Right renal pelvis (tissue), 4 donors: ENCODE measurements around the gene ARID3C. TPM values are rescaled to one million over a fixed set of nuclear protein-coding genes. Genes with fewer than 3 reads are reported as not detected.

Experiments
- DNase-seq, 4 donors: peaks; one replicate each; pipeline ENCODE4 v3.0.0-alpha.2; 2013; ENCODE audit warnings: low read depth in 4 of 4, low spot score in 3 of 4, missing footprints in 1 of 4
- polyA plus RNA-seq, 4 donors: library from polyadenylated mRNA; unstranded; fragments of 120-200 nt; gene quantifications; one replicate each; pipeline ENCODE4 v1.2.1, GENCODE V29; 2013; ENCODE audit not compliant: insufficient read length in 4 of 4

ARID3C gene, protein sequence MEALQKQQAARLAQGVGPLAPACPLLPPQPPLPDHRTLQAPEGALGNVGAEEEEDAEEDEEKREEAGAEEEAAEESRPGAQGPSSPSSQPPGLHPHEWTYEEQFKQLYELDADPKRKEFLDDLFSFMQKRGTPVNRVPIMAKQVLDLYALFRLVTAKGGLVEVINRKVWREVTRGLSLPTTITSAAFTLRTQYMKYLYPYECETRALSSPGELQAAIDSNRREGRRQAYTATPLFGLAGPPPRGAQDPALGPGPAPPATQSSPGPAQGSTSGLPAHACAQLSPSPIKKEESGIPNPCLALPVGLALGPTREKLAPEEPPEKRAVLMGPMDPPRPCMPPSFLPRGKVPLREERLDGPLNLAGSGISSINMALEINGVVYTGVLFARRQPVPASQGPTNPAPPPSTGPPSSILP
- under 1 TPM in 1 of 4 donors, not detected in 3; 0.12 TPM for polyA plus RNA-seq

DNA sequence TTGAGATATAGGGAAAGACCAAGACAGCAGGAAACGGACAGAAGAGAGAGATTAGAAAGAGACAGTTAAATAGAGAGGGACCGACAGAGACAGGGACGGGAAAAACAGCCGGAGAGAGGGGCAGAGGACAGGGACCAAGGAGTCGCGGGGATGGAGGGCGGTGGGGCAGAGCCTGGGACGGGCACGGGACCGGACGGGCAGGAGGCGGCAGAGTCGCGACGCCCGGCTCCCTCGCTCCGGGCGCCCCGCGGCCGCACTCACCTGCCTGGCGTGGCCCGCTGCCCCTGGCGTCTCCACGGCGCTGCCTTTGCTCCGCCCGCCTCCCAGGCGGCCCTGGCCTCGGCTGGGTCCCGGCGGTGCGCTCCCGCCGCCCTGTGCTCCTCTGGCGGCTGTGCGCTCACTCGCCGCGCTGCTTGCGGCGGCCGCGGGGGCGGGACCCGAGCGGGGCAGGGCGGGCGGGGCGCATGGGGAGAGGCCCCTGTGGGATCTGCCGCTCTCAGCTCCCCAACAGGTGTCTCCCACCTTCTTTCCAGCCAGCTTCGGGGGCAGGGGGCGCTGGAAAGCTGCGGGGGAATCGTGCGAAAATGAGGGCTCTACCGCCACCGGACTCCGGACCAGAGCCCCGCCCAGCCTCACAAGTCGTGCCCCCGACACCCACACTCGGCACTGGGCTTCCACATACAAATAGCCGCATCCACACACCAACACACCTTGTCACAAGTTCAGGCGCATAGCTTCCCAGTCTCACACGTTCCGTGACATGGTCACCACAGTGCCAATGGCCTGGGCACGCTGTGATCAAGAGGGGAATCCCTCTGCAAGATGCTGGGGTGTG is at the start of gene ARID3C:
Gene ARID3C (minus strand): TSS at position 411 of the 835 bp plus-strand sequence. CDS start 1,052 bp downstream, outside the sequence.
- DNase-seq, result no peak

DNA sequence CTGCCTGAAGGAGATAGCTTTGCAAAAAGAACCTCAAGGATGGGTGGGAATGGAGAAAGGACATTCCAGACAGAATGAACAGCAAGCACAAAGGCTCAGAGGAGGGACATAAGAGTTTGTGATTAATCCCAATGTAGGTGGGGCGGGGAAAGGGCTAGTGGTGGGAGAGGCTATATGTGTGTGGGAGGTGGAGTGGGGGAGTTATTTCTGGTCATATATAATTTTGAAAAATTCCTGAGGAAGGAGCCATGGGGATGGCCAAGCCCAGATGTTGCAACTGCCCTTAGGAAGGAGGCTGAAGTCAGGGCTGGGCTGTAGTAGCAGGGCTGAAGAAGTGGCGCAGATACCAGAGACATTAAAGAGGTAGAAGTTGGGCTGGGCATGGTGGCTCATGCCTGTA is 47.0 kb upstream of the ARID3C start:
- DNase-seq, result no peak

DNA sequence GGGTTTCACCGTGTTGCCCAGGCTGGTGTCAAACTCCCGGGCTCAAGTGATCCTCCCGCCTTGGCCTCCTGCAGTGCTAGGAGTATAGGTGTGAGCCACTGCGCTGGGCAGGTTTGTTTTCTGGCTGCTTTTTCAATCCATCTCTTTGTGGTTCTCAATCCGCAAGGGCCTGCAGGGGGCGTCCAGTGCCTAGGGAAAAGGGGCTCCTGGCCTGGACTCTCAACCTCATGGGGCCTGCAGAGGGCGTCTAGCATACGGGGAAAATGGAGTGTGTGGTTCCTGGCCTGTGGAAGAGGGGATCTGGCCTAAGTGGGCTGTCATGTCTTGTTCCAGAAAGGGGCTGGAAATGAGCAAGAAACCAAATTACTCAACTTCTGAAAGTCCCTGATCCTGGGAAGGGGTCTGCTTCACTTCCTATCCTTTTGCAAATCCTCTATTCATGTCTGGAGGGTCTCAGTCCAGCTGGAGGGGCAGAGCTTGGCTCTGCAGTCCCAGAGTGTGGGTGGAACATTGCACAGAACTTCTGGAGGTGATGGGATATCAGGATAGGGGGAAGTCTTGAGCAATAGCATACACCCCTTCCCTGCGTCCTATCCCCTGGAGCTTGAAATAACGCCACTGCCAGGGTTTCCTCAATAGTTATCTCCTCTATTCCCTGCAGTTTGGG is 46.3 kb upstream of the ARID3C start:
- peak in 1 of 4 donors; percentile 56 for DNase-seq

DNA sequence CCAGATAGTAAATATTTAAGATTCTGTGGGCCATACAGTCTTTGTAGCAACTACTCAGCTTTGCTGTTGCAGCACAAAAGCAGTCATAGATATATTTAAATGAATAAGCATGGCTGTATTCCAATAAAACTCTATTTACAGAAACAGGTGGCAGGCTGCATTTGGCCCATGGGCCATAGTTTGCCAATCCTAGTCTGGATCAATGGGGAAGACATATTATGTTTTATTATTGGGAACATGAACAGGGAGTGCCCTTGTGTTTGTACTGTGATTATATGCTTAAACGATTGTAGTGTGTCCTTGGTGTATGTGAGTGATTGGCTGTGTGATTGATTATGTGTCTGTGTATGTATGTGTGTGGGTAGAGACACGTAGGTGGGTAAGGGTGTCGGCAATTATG is 45.6 kb upstream of the ARID3C start:
- DNase-seq, result no peak

DNA sequence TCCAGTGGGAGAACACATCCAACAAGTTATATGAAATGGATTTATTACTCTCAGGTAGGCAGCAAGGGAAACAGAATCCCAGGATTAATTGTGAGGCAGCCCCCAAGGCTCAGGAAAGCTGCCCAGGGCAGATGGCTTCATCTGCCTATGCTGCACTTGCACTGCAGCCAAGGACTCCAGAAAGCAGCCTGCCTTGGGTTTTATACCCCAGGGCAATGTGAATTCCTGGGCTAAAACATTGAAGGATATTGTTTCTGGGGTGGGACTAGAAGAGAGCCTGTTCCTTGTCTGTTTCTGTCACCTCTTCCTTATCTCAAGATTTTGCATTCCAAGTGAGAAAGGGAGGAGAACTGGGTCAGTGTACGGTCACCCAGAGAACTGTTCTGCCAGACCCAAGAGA is 42.4 kb upstream of the ARID3C start:
- no peak for DNase-seq

DNA sequence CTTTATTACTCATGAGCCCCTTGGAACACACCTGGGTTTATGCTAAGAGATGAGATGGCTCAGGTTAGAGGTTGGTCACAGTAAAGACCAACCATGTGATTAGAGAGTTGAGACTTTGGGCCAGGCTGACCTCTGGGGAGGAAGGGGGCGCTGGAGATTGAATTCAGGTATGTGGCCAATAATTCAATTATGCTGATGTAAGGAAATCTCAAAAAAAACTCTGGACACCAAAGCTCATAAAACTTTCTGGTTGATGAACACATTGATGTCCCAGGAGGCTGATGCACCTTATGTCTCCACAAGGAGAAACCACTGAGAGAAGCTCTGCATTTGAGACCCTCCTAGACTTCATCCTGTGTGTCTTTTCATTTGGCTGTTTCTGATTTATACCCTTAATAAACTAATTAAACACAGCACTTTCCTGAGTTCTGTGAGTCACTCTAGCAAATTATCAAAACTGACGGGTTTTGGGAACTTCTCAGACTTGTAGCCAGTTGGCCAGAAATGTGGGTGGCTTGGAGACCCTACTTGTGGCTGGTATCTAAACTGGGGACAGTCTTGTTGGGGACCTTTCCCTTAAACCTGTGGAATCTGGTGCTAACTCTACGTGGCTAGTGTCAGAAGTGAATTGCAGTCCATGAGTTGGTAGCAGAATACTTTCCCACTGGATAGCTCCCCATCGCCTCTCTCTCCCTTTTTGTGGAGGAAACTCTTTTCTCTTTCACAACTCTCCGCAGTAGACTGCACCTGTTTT is 41.1 kb upstream of the ARID3C start:
- no peak for DNase-seq

DNA sequence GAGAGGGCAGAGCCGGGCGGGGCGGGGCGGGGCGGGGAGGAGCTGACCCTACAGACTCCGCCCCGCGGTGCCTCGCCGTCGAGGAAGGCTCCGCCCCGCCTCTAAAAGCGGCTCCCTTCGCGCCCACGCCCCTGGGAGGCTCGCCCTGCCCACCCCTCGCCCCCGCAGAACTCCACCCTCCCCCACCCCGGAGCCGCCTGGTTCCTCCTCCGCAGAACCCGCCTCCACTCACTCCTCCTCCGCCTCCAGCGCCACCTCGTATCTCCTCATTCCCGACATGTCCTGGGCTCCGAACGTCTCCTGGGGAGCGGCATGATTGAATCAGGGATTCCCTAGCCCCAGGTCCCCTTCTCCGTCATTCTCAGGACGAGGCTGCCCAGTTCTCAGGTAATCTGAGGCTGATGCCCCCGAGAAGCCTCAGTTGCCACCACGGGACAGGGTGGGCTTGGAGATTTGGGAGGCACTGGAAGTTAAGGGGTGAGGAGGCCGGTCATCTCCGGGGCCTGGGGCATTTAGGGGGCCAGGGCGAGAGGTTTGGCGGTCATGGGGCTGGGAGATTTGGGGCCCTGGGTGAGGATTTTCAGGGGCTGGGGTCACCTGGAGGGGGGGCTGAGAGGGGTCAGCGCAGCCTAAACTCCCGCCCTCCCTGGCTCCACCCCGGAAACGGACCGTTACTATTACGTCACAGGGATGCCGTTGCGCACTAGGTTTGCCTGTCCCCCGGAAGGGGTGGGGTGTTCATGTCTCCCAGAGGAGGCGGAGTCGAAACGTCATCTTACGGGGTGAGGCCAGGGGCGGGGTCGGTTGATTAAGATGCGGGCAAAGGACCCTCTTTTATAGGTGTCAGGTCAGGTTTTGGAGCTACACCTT is 36.8 kb upstream of the ARID3C start:
- DNase-seq, result peak; percentile 88 to 92 (median 91)

DNA sequence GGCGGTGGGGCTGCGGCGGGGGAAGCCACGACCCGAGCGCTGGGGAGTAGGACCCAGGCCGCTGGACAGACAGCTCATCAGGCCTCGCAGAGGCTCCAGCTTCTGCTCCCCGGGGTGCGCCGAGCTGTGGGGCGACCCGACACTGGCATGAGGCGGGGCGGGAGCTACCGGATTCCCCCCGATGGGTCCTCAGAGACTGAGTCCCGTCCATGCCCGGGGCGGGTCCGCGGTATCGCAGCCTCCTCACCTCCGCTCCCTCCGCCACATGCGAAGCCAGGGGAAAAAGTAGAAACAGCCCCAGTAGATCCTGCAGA is 36.2 kb upstream of the ARID3C start:
- DNase-seq, result no peak

DNA sequence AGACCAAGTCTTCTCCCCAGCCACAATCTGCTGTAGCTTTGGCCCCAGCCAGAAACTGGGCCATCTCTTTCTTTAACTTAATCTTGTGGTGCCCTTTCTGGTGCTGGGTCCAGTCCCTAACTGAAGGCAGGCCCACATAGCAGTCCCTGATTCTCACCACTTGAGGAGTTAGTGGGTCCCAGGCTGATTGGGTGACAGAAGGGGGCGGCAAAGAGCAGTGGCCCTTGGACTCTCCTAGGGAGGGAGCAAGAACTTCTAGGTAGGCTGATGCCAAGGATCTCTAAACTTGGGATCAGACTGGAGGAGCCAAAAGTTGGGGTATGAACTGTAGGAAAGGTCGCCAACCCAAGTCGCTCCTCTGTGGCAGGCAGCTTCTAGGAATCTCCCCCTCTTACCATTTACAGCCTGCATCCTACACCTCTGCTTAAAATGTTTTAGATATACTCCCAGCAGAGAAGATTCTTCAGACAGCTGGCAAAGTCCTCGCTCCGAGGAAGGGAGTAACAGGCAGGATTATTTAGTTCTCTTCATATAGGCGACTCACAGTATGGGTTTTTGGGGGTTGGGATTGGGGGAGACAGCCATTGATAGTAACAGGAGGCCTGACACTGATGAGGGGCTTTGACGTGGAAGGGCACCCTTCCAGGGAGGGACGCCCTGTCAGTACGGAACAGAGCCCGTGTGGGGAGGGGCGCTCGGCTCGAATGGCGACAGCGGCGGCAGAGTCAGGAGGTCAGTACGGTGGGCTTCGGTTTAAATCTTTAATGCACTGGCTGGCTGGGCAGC is 35.6 kb upstream of the ARID3C start:
- peak in 2 of 4 donors; percentile 54 to 65 for DNase-seq

DNA sequence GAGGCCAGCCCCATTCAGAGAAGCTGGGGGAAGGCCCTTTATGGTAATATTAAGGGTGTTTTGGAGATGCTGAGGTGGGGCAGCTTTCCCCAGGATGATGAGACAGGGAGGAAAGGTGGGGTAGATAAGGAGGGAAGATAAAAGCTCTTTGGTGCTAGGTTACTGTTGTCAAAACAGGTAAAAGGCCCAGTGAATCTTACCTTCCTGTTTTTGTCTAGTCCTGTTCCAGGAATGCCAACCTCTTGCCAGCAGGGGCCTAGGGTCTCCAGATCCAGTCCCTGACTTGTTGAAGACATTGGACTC is 34.4 kb upstream of the ARID3C start:
- DNase-seq, result no peak

DNA sequence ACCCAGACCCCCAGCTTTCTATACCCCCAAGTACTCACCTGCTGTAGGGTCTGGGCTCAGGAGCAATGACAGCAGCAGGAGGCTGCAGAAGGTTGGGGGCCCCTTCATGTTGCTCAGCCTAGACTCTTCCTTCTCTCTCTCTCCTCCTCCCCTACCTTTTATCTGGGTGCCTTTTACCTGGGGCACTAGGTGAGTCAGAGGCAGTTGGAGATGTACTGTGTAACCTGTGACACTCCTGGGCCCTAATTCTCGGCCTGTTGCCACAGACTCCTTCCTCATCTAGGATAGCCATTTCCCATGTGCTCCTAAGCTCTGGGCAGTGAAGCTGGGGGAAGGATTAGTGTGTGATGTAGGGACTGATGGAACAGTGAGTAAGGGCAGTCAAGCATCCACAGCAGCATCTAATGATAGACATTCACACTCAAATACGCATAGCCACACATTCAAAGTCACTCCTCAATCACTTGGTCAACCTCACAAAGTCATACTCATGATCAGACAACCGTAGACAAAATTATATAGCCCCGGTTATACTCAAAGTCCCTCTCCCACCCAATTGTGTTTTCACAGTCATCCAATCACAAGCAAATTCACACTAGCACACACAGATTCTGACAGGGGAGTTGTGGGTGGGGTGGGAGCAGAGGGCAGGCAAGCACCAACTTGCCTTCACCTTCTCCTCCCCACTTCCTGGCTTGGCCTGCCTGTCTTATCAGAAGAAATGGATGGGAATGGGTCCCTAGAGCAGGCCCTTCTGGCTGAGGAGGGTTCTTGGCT is 33.8 kb upstream of the ARID3C start, which contains the start of gene CCL27:
Gene CCL27 (minus strand): TSS at position 132 of the 777 bp plus-strand sequence. CDS start 24 bp downstream, at position 108.
- DNase-seq, result no peak

DNA sequence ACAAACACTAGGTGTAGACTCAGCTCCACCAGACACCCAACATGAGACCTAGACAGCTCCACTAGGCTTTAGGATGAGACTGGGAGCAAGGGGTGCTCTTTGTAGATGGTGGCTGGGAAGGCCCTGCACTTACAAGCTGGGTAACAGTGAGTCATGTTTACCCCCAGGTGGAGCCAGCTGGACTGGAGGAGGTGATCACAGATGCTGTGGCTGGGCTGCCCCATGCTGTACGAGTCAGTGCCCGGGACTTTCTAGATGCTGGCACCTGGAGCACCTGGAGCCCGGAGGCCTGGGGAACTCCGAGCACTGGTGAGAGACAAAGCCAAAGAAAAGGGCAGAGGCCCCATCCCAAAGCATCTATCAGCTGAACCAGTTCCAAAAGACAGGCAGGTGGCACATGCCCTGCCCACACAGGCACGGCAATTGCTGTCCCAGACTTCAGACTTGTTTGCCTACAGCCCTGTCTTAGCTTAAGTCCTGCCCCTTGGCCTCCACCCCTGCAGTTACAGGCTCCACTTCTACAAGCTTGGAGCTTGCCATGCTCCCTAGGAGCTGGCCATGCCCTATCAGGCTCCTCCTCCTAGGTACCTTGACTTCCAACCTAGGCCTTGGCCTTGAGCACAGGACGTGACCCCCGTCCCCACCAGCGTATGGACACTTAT is 30.9 kb upstream of the ARID3C start:
- no peak for DNase-seq

DNA sequence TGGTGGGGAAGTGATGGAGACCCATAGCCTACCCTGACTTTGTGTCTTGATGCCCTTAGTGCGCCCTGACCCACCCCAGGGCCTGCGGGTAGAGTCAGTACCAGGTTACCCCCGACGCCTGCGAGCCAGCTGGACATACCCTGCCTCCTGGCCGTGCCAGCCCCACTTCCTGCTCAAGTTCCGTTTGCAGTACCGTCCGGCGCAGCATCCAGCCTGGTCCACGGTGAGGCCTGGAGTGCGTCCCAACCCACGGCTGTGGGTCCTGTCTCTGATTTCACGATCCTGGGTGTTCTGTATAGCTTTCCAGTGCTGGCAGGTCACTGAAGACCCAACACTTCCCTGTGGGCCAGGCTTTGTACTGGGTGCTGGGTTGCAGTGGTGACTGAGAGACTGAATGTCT is 29.6 kb upstream of the ARID3C start:
- DNase-seq, result no peak

DNA sequence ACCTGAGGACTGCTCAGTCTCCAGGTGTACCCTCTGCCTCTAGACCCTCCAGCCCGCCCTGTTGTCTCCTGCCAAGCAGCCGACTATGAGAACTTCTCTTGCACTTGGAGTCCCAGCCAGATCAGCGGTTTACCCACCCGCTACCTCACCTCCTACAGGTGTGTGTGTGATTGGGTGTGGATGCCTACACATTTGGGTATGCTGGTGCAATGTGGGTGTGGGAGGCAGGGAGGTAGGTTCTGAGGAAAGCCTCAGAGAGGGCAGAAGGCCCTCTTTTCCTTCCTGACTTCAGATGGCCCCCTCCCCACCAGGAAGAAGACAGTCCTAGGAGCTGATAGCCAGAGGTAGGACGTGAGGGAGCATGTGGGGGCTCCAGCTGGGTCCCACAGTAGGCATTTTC is 28.1 kb upstream of the ARID3C start:
- DNase-seq, result no peak

DNA sequence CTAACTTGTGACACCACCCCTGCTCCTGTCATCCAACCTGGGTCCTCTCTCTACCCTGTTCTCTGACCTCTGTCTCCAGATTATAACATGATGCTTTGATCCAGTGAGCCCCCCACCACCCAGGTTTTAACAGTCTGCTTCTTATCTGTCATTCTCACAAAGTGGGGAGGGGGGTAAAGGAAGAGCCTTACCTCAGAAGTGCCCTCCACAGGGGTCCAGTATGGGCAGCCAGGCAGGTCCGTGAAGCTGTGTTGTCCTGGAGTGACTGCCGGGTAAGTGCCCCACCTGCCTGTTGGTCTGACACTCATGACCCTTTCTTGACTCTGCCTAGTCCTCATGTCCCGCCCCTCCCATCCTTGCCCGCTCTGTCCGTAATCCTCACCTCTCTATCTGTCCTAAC is 26.5 kb upstream of the ARID3C start:
- DNase-seq, result no peak

DNA sequence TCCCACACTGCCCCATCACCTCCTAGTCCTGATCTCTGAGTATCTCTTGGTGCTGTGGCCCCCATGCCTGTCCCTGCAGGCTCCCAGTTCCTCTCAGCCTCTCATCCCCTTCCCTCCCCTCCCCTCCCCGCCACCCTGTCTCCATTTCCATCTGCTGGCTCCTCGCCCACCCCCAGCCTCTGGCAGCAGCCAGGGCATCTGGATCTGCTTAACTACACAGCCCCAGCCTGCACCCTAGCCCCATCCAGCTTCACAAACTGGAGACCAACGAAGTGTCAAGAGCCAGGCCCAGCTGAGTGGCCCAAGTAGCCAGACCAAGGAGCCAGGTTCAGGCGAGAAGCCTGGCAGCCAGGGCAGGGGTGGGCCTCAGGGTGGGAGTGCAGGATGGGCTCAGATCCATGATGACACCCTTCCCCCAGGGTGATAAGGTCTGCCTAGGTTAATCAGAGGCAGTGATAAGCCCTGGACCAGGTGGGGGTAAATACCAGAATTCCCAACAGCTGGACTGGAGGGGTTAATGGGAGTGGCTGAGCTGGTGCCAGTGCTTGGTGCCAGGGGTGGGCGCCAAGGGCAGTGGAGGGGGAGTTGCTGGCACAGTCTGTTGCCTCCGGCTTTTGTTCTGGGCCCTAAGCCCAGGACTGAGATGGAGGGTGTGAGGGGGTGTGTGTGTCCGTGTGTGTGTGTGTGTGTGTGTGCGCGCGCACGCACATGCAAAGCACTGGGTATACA is 25.6 kb upstream of the ARID3C start:
- DNase-seq, result no peak
